ENCODE measurements around the gene TBC1D2B.

Gene TBC1D2B

DNA sequence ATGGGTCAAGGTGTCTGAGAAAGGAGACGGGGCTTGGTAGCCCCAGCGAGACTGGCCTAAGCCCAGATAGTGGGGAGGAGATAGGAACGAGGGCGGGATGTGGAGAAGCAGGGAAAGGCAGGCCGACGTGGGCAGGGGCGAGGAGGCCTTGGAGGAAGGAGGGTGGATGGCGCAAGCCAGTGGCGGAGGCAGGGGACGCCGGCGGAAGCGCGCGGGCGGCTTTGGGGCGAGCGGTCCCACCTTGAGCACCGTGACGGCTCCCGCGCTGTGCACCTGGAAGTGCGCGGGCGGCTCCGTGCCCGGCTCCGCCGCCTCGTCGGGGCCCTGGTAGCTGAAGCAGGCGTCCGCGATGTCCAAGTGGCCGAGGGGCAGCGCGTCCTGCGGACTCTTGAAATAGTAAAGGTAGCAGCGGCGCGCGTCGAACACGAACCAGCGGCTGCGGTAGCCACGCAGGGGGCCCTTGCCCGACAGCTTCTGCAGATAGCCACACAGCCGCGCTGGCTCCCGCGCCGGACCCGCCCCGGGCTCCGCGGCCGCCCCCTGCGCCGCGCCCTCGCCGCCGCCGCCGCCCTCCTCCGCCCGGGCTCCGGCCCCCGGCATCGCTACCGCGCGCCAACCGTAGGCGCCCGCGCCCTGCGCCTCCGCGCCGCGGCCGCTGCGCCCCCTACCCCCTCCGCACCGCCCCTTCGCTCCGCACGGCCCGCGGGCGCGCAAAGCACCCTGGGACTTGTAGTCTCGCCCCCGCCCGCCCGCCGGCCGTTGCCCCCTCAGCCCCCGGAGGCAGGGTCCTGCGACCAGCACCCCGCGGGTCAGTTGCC lies at the start of gene TBC1D2B:
TSS of gene TBC1D2B (minus strand) at position 659 of the 818 bp plus-strand sequence. CDS start at position 600, 59 bp downstream.
- H3K4me3 ChIP-seq (ENCODE audit: low read depth in 1 of 2, low read length in 1 of 2), result peak within 1 kb of the TSS; percentile 86 to 88
- peaks cover 54 to 64% of the 10 kb centered on the region in 2 experiments for H3K4me1 ChIP-seq (ENCODE audit: control insufficient read depth in 1 of 2, insufficient read depth in 1 of 2, low read depth in 1 of 2, low read length in 1 of 2)
- peak within 1 kb of the TSS; percentile 93 for H3K27ac ChIP-seq
- H3K27me3 ChIP-seq, result no peaks in the 10 kb centered on the region
- TF ChIP-seq, protein P1, sequence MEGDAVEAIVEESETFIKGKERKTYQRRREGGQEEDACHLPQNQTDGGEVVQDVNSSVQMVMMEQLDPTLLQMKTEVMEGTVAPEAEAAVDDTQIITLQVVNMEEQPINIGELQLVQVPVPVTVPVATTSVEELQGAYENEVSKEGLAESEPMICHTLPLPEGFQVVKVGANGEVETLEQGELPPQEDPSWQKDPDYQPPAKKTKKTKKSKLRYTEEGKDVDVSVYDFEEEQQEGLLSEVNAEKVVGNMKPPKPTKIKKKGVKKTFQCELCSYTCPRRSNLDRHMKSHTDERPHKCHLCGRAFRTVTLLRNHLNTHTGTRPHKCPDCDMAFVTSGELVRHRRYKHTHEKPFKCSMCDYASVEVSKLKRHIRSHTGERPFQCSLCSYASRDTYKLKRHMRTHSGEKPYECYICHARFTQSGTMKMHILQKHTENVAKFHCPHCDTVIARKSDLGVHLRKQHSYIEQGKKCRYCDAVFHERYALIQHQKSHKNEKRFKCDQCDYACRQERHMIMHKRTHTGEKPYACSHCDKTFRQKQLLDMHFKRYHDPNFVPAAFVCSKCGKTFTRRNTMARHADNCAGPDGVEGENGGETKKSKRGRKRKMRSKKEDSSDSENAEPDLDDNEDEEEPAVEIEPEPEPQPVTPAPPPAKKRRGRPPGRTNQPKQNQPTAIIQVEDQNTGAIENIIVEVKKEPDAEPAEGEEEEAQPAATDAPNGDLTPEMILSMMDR (IDR thresholded peaks at IDR 0.05), result peak; percentile 31
- H3K36me3 ChIP-seq, result no peaks in the 10 kb centered on the region
- H3K9me3 ChIP-seq, result no peaks in the 10 kb centered on the region

DNA sequence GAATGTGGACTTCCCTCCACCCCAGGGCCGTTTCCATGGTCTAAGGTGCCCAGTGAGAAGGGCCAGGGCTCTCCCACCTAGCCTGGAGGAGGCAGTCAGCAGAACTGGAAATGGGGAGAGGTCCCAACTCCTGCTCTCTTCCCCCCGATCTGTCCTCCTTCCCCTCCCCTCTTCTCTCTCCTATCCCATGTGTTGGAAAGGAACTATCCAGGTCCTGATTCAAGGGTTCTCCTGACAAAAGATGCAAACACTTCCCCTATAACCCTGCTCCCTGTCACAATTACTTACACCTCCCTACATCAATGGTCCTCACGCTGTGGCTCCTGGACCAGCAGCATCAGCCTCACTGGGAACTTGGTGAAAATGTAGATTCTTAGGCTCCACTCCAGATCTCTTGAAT lies 47.8 kb upstream of the TBC1D2B start:
- Histone ChIP-seq H3K4me1 (ENCODE audit: control insufficient read depth in 1 of 2, insufficient read depth in 1 of 2, low read depth in 1 of 2, low read length in 1 of 2) (no peaks in the 10 kb centered on the region), H3K9me3 (no peaks in the 10 kb centered on the region), H3K4me3 (ENCODE audit: low read depth in 1 of 2, low read length in 1 of 2) (no peak overlapping the region), H3K27ac (no peak overlapping the region), H3K27me3 (peaks cover 10% of the 10 kb centered on the region), H3K36me3 (no peaks in the 10 kb centered on the region)
- TF ChIP-seq, protein P1 (IDR thresholded peaks at IDR 0.05), result no peak

DNA sequence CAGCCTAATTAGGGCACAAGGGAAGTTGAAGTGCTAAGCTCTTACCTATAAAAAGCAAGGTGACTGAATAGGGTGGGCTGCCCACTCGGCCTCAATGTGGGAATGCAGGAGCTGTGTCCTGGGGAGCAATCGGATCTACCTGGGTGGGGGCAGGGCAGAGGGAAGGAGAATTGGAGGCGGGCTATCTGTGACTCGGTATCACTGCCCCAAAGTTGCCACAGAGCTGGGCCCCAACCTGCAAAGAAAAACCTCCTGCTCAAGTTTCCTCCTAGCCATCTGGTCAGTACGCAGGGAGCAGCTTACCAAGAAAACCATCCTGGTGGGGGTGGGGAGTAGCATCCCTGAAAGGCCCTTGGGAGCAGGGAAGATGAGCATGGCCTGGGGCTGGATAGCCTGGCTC lies 43.0 kb upstream of the TBC1D2B start:
- Histone ChIP-seq H3K4me1 (ENCODE audit: control insufficient read depth in 1 of 2, insufficient read depth in 1 of 2, low read depth in 1 of 2, low read length in 1 of 2) (no peaks in the 10 kb centered on the region), H3K27ac (no peak overlapping the region), H3K4me3 (ENCODE audit: low read depth in 1 of 2, low read length in 1 of 2) (no peak overlapping the region), H3K27me3 (no peaks in the 10 kb centered on the region), H3K36me3 (no peaks in the 10 kb centered on the region), H3K9me3 (no peaks in the 10 kb centered on the region)
- TF ChIP-seq, protein P1 (IDR thresholded peaks at IDR 0.05), result no peak

DNA sequence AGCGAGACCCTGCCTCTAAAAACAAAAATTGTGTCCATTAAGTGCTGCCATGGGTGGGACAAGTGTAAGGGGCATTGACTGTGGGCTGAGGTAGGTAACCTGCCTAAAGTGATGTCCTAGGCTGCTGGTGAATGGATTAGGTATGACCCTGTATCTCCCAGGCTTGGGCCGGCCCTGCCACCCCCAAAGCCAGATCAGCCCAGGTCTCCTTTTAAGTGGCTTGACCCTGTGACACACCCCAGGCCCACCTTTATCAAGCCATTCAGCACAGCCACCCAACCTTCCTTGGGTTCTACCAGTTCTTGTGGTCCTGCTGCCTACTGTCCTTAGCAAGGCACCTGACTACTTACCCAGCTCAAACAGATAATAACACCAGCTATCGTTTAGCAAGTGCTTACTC lies 35.0 kb upstream of the TBC1D2B start:
- no peak overlapping the region for H3K4me3 ChIP-seq (ENCODE audit: low read depth in 1 of 2, low read length in 1 of 2)
- no peaks in the 10 kb centered on the region for H3K27me3 ChIP-seq
- no peaks in the 10 kb centered on the region for H3K9me3 ChIP-seq
- H3K4me1 ChIP-seq (ENCODE audit: control insufficient read depth in 1 of 2, insufficient read depth in 1 of 2, low read depth in 1 of 2, low read length in 1 of 2), result peaks cover 4 to 7% of the 10 kb centered on the region in 2 experiments
- no peak overlapping the region for H3K27ac ChIP-seq
- H3K36me3 ChIP-seq, result no peaks in the 10 kb centered on the region
- TF ChIP-seq, protein P1 (IDR thresholded peaks at IDR 0.05), result no peak

DNA sequence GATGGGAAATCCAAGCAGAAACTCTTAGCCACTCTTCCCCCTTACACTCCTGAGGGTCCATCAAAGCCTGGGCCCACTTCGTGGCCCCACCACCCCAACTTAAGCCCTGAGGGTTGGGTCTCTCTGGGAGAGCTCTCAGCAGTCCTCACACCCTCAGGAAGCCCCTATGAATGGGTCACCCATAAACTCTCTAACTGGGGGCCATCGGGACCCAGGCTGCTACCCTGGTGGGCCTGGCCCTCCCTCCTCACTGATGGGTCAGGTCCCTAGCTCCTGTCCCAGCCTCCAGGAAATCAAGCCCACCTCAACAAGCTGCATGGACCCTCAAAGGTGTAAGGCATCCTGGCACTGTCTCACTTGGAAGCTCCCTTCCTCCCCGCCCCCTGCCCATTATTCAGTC lies 34.3 kb upstream of the TBC1D2B start:
- H3K27me3 ChIP-seq, result no peaks in the 10 kb centered on the region
- no peak overlapping the region for H3K4me3 ChIP-seq (ENCODE audit: low read depth in 1 of 2, low read length in 1 of 2)
- H3K4me1 ChIP-seq (ENCODE audit: control insufficient read depth in 1 of 2, insufficient read depth in 1 of 2, low read depth in 1 of 2, low read length in 1 of 2), result peaks cover 4 to 7% of the 10 kb centered on the region in 2 experiments
- no peaks in the 10 kb centered on the region for H3K36me3 ChIP-seq
- H3K27ac ChIP-seq, result no peak overlapping the region
- TF ChIP-seq, protein P1 (IDR thresholded peaks at IDR 0.05), result no peak
- H3K9me3 ChIP-seq, result no peaks in the 10 kb centered on the region

Data from neutrophil (primary cell).